HG03378 (cell line): ENCODE measurements around the gene RRAS2.
"Not testable (repeated sequence)": the region's sequence is repeated elsewhere in the genome, so short reads cannot be mapped to it uniquely, and the experiment has no call there.

Experiments used
- ATAC-seq: cut with Tn5 transposase; IDR thresholded peaks from one replicate; pipeline ENCODE4 v1.9.1; 2021; ENCODE audit warnings: mild to moderate bottlenecking, moderate library complexity; ENCODE audit not compliant: unreplicated experiment

Gene RRAS2

GRCh38 chr11:14372011-14372410 lies 13.0 kb upstream of the RRAS2 start:
- ATAC-seq = no peak

- ATAC-seq = no peak
Observed at GRCh38 chr11:14371249-14371648, 12.3 kb upstream of the RRAS2 start.

- no peak for ATAC-seq
Observed at GRCh38 chr11:14370496-14370895, 11.5 kb upstream of the RRAS2 start.

- ATAC-seq = no peak
Observed at GRCh38 chr11:14369598-14369997, 10.6 kb upstream of the RRAS2 start.

GRCh38 chr11:14366936-14367335 lies 8.0 kb upstream of the RRAS2 start:
- no peak for ATAC-seq

- ATAC-seq = no peak
Observed at GRCh38 chr11:14364322-14364721, 5.3 kb upstream of the RRAS2 start.

GRCh38 chr11:14362611-14363010 lies 3.6 kb upstream of the RRAS2 start:
- ATAC-seq = no peak

- no peak for ATAC-seq
Observed at GRCh38 chr11:14361951-14362350, 3.0 kb upstream of the RRAS2 start.

GRCh38 chr11:14360976-14361375 lies 2.0 kb upstream of the RRAS2 start:
- ATAC-seq = no peak

GRCh38 chr11:14359501-14360031 lies 583 bp upstream of the RRAS2 start:
- ATAC-seq = no peak

GRCh38 chr11:14357881-14358728 lies 878 bp downstream of the RRAS2 start:
- ATAC-seq = peak; percentile 34

GRCh38 chr11:14356342-14356741 lies 2.6 kb downstream of the RRAS2 start:
- no peak for ATAC-seq

- ATAC-seq = not testable (repeated sequence)
Observed at GRCh38 chr11:14354604-14355003, 4.4 kb downstream of the RRAS2 start.

- ATAC-seq = no peak
Observed at GRCh38 chr11:14350716-14351238, 8.2 kb downstream of the RRAS2 start.

- ATAC-seq = no peak
Observed at GRCh38 chr11:14350215-14350614, 8.8 kb downstream of the RRAS2 start.

GRCh38 chr11:14347991-14348390 lies 11.0 kb downstream of the RRAS2 start:
- no peak for ATAC-seq

GRCh38 chr11:14347494-14347893 lies 11.5 kb downstream of the RRAS2 start:
- no peak for ATAC-seq

- ATAC-seq = no peak
Observed at GRCh38 chr11:14346303-14346955, 12.6 kb downstream of the RRAS2 start.

- no peak for ATAC-seq
Observed at GRCh38 chr11:14345668-14346067, 13.3 kb downstream of the RRAS2 start.

GRCh38 chr11:14345016-14345415 lies 14.0 kb downstream of the RRAS2 start:
- ATAC-seq = not testable (repeated sequence)

- peak; percentile 79 for ATAC-seq
Observed at GRCh38 chr11:14342906-14343305, 16.1 kb downstream of the RRAS2 start.

GRCh38 chr11:14341968-14342367 lies 17.0 kb downstream of the RRAS2 start:
- ATAC-seq = no peak
